HG02763 (cell line): ENCODE results near the gene BMP2K.

ENCODE experiments used
- ATAC-seq: cut with Tn5 transposase; IDR thresholded peaks from one replicate; pipeline ENCODE4 v1.9.1; 2021; ENCODE audit warnings: mild to moderate bottlenecking, moderate library complexity; ENCODE audit not compliant: unreplicated experiment

BMP2K gene

DNA sequence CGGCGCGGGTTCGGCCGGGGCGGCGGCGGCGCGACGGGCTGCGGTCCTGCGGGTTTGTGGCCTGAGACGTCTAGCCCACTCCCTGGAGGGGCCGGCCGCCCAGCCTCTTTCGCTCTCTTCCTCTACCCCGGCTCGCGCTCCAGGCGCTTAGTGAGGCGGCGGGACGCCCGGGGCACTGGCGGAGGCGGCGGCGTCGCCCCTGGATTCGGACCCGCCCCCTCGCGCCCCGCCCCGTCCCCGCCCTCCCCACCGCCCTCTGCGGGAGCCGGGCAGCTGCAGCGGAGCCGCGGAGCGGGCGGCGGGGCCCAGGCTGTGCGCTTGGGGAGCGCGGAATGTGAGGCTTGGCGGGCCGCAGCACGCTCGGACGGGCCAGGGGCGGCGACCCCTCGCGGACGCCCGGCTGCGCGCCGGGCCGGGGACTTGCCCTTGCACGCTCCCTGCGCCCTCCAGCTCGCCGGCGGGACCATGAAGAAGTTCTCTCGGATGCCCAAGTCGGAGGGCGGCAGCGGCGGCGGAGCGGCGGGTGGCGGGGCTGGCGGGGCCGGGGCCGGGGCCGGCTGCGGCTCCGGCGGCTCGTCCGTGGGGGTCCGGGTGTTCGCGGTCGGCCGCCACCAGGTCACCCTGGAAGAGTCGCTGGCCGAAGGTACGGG, at the start of gene BMP2K:
Gene BMP2K, plus strand, starts transcription at position 272 of the 650 bp plus-strand sequence. Its CDS starts 194 bp downstream, at position 466.
- peak; percentile 66 for ATAC-seq

GRCh38 chr4:78726546-78726945, 49.6 kb upstream of the BMP2K start:
- ATAC-seq = no peak

DNA sequence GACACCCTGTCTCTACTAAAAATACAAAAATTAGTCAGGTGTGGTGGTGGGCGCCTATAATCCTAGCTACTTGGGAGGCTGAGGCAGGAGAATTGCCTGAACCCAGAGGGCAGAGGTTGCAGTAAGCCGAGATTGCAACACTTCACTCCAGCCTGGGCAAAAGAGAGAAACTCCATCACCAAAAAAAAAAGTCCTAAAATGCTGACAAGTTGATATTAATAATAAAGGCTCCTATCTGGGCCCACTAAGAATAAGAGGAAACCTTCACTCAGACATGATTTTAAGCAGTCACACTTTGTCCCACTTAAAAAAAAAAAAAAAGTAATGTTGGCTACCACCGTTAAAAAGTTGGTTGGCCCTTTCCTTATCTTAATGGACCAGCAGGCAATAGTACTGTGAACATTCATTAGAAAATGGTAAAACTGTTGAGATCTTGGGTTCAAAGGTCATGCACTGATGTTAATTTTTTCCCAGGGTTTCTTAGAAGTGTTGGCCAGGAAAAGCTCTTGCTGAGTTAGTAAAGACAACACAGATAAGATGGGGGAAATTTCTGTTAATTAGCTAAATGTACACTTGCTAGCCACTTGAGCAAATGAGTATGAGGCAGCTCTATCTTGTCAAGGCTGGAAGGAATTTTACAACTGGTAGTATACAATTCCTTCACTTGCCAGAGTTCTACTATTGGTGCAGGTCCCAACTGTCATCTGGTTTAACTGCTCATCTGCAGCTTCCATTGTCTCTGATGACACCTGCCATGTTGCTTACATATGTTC, 43.6 kb upstream of the BMP2K start:
- no peak for ATAC-seq

- no peak for ATAC-seq
Observed at GRCh38 chr4:78734441-78735162, 41.5 kb upstream of the BMP2K start.

GRCh38 chr4:78735697-78736096, 40.5 kb upstream of the BMP2K start:
- ATAC-seq = no peak

- peak; percentile 57 for ATAC-seq
Observed at GRCh38 chr4:78737035-78737434, 39.1 kb upstream of the BMP2K start.

- ATAC-seq = no peak
Observed at GRCh38 chr4:78737973-78738372, 38.2 kb upstream of the BMP2K start.

DNA sequence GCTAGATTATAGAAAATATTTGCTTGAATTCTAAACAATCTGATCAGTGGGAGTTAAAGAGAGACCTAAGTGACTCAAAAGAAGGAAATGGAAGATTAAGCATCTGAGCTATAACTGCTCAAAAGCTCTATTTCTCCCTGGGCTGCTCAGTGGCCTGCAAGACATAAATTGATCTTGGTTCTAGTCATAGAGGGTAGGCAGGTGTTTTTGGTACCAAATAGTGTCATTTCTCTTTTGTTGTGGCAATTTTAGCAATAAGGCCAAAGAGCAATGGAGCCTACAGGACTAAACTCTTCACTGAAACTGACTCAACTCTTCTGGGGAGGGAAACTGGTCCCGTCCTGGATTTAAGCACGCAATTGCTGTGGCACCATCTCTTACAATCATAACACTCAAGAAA, 33.9 kb upstream of the BMP2K start:
- no peak for ATAC-seq

- no peak for ATAC-seq
Observed at GRCh38 chr4:78747475-78747922, 28.7 kb upstream of the BMP2K start.

GRCh38 chr4:78748381-78748780, 27.8 kb upstream of the BMP2K start:
- ATAC-seq = no peak

DNA sequence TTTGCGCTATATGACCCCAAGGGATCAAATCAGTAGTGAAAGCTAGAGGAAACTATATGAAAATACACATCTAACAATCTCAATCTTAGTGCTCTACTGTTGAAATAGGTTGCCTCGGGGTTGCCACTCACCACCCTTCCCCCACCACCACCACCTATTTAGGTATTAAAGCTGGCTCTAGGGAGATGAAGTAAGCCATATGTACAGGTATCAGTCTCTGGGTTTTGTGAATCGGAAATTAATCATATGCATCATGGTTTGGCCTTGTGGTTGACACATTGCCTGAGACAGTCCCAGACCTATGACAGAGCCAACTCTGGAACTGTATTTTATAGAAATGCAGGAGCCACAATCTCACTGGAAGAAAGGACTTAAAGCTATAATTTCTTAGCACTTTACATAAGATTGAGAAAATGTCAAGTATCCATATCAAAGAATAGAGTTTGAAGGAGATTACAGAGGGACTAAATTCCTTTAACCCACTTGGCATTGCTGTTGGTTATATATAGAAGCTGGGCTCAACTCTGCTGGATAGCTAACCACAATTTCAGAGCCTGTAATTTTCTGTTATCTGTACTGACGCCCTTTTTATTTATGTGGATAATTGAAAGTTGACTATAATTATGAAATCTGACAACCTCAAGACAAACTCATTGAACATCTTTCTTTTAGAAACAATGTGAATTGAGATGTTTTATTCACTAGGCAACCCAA, 26.7 kb upstream of the BMP2K start:
- ATAC-seq = no peak

GRCh38 chr4:78749972-78750727, 26.0 kb upstream of the BMP2K start:
- peak; percentile 90 for ATAC-seq

- ATAC-seq = no peak
Observed at GRCh38 chr4:78753091-78753490, 23.1 kb upstream of the BMP2K start.

- ATAC-seq = no peak
Observed at GRCh38 chr4:78754872-78755271, 21.3 kb upstream of the BMP2K start.

GRCh38 chr4:78756137-78756536, 20.0 kb upstream of the BMP2K start:
- ATAC-seq = no peak

DNA sequence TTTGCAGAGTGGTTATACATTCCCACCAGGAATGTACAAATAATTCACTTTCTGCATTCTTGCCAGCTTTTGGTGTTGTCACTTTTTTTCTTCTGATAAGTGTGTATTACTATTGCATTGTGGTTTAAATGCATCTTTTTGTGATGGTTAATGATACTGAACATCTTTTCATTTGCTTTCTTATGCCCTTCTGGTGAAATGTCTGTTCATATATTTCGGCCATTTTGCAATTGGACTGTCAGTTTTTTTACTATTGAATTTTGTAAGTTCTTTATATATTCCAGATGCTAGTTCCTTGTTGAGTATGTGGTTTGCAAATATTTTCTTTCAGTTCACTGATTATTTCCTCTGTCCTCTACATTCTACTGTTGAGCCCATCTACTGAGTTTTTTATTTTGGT, 19.4 kb upstream of the BMP2K start:
- no peak for ATAC-seq

GRCh38 chr4:78757574-78757973, 18.6 kb upstream of the BMP2K start:
- no peak for ATAC-seq

GRCh38 chr4:78758085-78758484, 18.1 kb upstream of the BMP2K start:
- ATAC-seq = no peak

DNA sequence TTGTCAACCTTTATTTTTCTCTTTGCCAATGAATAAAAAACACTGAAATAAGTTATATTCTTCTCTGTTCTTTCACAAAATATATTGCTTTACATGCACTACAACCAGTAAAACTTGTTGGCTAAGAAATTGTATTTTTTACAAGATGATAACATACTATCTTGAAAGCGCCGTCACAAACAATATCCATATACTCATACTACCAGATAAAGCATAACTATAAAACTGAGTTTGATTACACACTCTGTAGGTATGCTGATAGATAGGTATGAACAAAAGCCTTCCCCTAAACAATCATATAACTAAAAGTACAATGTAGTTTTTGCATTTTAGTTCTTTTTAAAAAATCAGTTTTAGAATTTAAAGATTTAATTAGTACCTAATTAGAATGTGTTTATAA, 13.6 kb upstream of the BMP2K start:
- ATAC-seq = no peak

DNA sequence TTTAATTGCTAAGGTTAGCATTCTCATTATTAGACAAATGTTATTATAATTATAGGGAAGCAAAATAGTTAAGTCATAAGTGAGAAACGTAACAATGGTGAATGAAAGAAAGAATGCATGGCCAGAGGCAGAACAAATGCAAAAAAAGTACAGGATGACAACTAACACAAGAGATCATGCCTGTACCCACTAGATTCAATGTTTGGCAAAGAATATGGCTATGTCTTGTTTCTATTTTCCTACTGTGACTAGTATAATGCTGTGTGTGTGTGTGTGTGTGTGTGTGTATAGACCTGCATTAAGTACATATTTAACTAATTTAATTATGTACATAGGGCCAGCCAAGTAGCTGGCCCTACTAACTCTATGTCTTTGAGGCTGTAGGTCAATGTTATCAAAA, 12.9 kb upstream of the BMP2K start:
- no peak for ATAC-seq
